Tibial artery (tissue), 4 donors: ENCODE results near the gene PRDM16.

Experiments
- DNase-seq, 2 donors: peaks; one replicate each; pipeline ENCODE4 v3.0.0-alpha.2; 2019
- H3K27ac ChIP-seq, 2 donors: fragments of 200-600 bp; sonication (generic) in 1 of 2; 1 replicate in 1 of 2; 2 replicates in 1 of 2; pipeline ENCODE4 v1.5.1; 2018 to 2019; ENCODE audit warnings: mild to moderate bottlenecking in 1 of 2
- H3K27me3 ChIP-seq, 2 donors: fragments of 200-600 bp; sonication (generic) in 1 of 2; one replicate each; pipeline versions ENCODE4 v1.5.1 to v1.6.0; 2016 to 2019
- H3K36me3 ChIP-seq, 3 donors: fragments of 200-600 bp; sonication (generic) in 2 of 3; one replicate each; pipeline ENCODE4 v1.5.1; 2016 to 2019; ENCODE audit warnings: mild to moderate bottlenecking in 2 of 3
- H3K4me1 ChIP-seq, 4 donors: fragments of 200-600 bp; sonication (generic) in 2 of 4; 1 replicate in 3 of 4; 2 replicates in 1 of 4; pipeline ENCODE4 v1.5.1; 2016 to 2019
- H3K4me3 ChIP-seq, 2 donors: fragments of 200-600 bp; sonication (generic) in 1 of 2; 1 replicate in 1 of 2; 2 replicates in 1 of 2; pipeline ENCODE4 v1.5.1; 2018 to 2019; ENCODE audit warnings: mild to moderate bottlenecking in 2 of 2
- H3K9me3 ChIP-seq, 3 donors: fragments of 200-600 bp; sonication (generic) in 1 of 3; one replicate each; pipeline ENCODE4 v1.5.1; 2016 to 2019
- intact Hi-C: fragments of 100-400 bp; cut with DNase I; formaldehyde crosslinking; loops from one replicate; pipeline ENCODE4 v1.15.0; 2023; ENCODE audit warnings: low total_unique reads
- TF ChIP-seq, protein P1 (sequence below), 2 experiments: fragments of 200-600 bp in 1 of 2; fragments of 450-650 bp in 1 of 2; IDR thresholded peaks; one replicate each; pipeline ENCODE4 v1.5.1; 2017 to 2019; ENCODE audit warnings: antibody characterized with exemption in 2 of 2, mild to moderate bottlenecking in 1 of 2, moderate library complexity in 1 of 2

Gene PRDM16

DNA sequence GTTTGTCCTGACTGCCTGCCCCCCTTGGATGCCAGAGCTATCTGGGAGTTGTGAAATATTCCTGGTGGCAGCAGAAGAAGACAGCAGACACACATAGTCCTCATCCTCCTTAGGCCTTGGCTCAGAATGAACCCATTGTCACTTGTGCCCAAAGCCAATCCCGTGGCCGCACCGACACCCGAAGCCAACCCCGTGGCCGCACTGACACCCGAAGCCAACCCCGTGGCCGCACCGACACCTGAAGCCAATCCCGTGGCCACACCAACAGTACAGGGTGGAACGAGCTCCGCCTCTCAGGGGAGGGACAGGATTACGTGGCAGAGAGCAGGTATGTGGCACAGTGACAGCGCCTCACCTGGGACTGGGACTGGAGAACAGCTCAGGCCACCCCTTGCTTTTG is 186.7 kb downstream of the PRDM16 start:
- Histone ChIP-seq H3K27me3 (no peaks in the 10 kb centered on the region), H3K4me3 (no peak overlapping the region), H3K9me3 (no peaks in the 10 kb centered on the region), H3K36me3 (no peaks in the 10 kb centered on the region), H3K4me1 (peaks cover 0 to 30% (median 17%) of the 10 kb centered on the region in 4 donors), H3K27ac (no peak overlapping the region)
- no peak for DNase-seq
- intact Hi-C loops, result no loop called here
- TF ChIP-seq, protein P1, sequence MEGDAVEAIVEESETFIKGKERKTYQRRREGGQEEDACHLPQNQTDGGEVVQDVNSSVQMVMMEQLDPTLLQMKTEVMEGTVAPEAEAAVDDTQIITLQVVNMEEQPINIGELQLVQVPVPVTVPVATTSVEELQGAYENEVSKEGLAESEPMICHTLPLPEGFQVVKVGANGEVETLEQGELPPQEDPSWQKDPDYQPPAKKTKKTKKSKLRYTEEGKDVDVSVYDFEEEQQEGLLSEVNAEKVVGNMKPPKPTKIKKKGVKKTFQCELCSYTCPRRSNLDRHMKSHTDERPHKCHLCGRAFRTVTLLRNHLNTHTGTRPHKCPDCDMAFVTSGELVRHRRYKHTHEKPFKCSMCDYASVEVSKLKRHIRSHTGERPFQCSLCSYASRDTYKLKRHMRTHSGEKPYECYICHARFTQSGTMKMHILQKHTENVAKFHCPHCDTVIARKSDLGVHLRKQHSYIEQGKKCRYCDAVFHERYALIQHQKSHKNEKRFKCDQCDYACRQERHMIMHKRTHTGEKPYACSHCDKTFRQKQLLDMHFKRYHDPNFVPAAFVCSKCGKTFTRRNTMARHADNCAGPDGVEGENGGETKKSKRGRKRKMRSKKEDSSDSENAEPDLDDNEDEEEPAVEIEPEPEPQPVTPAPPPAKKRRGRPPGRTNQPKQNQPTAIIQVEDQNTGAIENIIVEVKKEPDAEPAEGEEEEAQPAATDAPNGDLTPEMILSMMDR (IDR thresholded peaks at IDR 0.05), result no peak

DNA sequence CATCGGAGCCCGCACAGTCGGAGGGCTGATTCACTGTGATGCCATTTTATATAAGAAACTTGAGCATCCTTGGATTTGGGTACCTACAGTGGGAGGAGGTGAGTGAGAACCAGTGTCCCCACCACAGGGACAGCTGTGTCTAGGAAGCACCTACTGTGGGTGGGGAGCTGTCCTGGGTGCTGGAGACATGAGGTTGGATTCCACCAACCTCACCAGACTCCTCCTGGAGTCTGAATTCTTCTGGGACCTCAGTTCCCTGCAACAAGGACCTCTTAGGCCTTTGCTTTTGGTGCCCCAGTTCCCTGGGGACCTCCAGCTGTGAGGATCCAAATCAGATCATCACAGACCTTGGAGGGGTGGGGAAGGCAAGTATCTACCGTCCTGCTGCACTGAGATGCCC is 188.8 kb downstream of the PRDM16 start:
- Histone ChIP-seq H3K4me1 (peaks cover 0 to 49% (median 25%) of the 10 kb centered on the region in 4 donors), H3K9me3 (no peaks in the 10 kb centered on the region), H3K36me3 (no peaks in the 10 kb centered on the region), H3K27ac (peak overlapping the region; percentile 50 to 57), H3K4me3 (no peak overlapping the region), H3K27me3 (no peaks in the 10 kb centered on the region)
- TF ChIP-seq, protein P1 (IDR thresholded peaks at IDR 0.05), result no peak
- DNase-seq, result no peak
- intact Hi-C loops, result no loop called here

DNA sequence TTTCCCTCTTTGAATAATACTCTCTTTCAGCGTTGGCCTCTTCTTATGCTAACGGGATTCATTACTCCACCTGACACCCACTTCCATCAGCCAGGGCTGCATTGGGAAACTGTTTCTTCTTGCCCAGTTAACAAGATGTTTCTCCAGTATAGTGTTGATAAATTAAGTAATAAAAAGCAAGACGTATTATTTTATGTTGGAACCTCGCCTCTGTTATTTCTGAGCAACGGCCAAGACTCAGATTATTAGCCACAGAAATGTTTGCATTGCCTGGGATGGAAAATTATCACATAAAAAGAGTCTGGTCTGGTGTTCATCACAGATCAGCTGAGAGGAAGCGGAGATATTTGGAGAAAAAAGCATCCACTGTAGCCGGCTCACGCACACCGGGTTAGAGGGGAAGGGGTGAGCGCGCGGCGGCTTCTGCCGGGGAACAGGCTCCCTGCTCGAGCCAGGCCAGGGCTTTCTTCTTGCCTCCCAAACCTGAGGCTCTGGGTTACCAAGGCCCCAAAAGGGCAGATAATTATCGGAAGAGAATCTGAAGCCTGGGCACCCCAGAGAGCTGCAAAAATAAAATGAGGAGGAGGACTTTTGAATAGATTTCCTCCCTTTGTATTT is 189.5 kb downstream of the PRDM16 start:
- Histone ChIP-seq H3K4me1 (peaks cover 0 to 56% (median 29%) of the 10 kb centered on the region in 4 donors), H3K9me3 (no peaks in the 10 kb centered on the region), H3K36me3 (no peaks in the 10 kb centered on the region), H3K27ac (peak overlapping the region; percentile 50 to 57), H3K27me3 (no peaks in the 10 kb centered on the region), H3K4me3 (no peak overlapping the region)
- no peak for DNase-seq
- TF ChIP-seq, protein P1 (IDR thresholded peaks at IDR 0.05), result no peak
- intact Hi-C loops, result no loop called here

DNA sequence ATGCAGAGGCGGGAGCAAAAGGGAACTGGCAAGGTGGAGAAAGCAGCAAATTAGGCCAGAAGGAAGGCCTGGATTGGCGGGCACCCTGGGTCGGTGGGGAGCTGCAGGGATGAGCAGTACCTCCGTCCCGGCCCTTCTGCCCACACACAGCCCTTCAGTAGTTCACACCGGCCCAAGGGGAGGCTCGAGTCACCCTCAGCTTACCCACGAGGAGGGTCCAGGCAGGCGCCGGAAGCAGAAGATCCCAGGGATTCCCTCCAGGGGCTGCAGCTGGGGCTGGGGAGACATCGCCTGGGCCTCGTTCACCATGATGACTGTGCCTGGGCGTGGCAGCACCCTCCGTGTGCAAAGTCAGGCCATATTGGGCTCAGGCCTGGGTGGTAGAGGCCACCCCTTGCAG is 190.0 kb downstream of the PRDM16 start:
- TF ChIP-seq, protein P1 (IDR thresholded peaks at IDR 0.05), result no peak
- intact Hi-C loops, result no loop called here
- H3K27me3 ChIP-seq, result no peaks in the 10 kb centered on the region
- H3K27ac ChIP-seq, result peak overlapping the region; percentile 50 to 57
- no peak for DNase-seq
- H3K4me1 ChIP-seq, result peaks cover 0 to 61% (median 34%) of the 10 kb centered on the region in 4 donors
- H3K9me3 ChIP-seq, result no peaks in the 10 kb centered on the region
- H3K36me3 ChIP-seq, result no peaks in the 10 kb centered on the region
- no peak overlapping the region for H3K4me3 ChIP-seq

DNA sequence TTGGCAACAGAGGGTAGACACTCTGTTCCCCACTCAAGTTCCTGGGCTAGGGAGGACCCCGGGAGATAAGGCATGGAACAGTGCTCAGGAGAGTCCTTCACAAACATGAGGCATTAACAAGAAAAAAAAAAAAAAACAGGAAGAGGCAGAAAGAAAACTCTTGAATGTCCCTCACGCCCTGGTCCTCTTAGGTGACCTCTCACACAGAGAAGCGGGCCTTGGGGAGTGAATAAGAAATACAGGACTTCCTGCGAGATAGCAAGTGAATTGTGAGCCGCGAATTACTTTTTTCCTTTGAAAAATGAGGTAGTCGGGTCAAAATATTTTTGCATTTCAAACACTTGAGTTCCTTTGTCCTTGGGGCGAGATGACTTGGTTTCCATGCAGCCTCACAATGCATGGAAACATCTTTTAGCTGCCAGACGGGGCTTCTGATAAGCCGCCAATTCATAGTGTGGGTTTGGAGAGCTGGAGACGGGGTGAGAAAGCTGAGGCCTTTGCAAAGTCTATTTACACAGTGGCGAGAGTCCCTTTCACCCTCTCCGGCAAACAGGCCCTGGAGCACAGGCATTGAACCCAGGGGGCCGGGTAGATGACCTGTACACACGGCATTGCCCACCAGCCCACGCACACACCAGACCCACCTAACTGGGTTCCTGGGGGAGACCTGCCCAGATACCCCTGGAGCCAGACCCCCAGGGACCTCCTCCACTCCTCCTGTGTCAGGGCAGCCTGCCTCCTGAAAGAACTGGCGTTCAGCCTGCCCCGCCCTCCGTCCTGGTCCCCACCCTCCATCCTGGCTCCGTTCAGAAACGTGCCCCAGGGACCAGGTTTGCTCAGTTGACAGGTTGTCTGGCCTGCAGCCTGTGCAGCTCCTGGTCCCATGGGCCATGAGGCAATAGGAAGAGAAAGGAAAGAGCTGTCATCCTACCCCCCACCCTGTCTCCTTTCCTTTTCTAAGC is 192.3 kb downstream of the PRDM16 start:
- no peak overlapping the region for H3K27ac ChIP-seq
- TF ChIP-seq, protein P1 (IDR thresholded peaks at IDR 0.05), result no peak
- DNase-seq, result no peak

More for the DNA sequence above, 192.3 kb downstream of the PRDM16 start:
- Histone ChIP-seq H3K9me3 (no peaks in the 10 kb centered on the region), H3K4me3 (no peak overlapping the region), H3K4me1 (peaks cover 0 to 67% (median 34%) of the 10 kb centered on the region in 4 donors), H3K27me3 (no peaks in the 10 kb centered on the region), H3K36me3 (no peaks in the 10 kb centered on the region)
- intact Hi-C loops, result no loop called here
